HepG2 (cell line): ENCODE data around the gene LHPP.

ENCODE experiments used
- EZH2 ChIP-seq: conservative IDR thresholded peaks from 2 replicates; pipeline ENCODE4 v1.6.1; 2012; ENCODE audit warnings: mild to moderate bottlenecking, low read depth, low read length, moderate library complexity
- TBL1XR1 ChIP-seq: fragments of 150-350 bp; IDR thresholded peaks from 2 replicates; pipeline ENCODE4 v1.6.1; 2014; ENCODE audit warnings: borderline replicate concordance, low read length; ENCODE audit not compliant: partially characterized antibody
- THAP7 ChIP-seq: sonication (generic); formaldehyde crosslinking; IDR thresholded peaks from 2 replicates; pipeline ENCODE4 v1.8.1; 2023; ENCODE audit warnings: mild to moderate bottlenecking, missing genetic modification reagents

GRCh38 chr10:124554085-124554858, 92.6 kb downstream of the LHPP start:
- no peak for TF ChIP-seq THAP7
- no peak for TF ChIP-seq TBL1XR1
- TF ChIP-seq EZH2, result no peak
